NCI-H2107 (cell line): ENCODE data around the gene DPF1.

Source experiments
- DNase-seq: peaks from one replicate; lab custom pipeline; 2025; lab: John Stamatoyannopoulos, UW

The DPF1 gene

DNA sequence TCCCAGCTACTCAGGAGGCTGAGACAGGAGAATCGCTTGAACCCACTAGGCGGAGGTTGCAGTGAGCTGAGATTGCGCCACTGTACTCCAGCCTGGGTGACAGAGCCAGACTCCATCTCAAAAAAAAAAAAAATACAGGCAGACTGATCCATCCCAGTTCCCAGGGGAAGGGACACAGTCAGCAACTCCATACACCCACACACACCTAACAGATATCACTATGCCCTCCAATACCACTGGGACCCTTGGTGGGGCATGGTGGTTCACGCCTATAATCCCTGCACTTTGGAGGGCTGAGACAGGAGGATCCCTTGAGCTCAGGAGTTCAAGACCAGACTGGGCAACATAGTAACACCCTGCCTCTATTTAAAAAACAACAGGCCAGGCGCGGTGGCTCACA is 2.6 kb downstream of the DPF1 start:
- no peak for DNase-seq

DNA sequence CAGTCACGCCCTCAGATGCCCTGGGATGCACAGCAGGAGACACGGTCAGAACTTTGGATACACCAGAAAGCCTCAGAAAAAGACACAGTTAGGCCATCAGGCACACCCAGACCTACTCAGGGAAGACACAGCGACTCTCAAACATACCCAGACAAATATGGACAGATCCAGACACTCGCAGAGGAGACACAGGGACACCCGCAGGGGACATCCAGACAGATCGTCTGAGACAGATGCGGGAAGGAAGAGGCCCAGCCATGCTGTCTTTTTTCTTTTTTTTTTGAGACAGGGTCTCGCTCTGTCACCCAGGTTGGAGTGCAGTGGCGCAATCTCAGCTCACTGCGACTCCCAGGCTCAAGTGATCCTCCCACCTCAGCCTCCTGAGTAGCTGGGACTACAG is 4.8 kb downstream of the DPF1 start:
- no peak for DNase-seq

DNA sequence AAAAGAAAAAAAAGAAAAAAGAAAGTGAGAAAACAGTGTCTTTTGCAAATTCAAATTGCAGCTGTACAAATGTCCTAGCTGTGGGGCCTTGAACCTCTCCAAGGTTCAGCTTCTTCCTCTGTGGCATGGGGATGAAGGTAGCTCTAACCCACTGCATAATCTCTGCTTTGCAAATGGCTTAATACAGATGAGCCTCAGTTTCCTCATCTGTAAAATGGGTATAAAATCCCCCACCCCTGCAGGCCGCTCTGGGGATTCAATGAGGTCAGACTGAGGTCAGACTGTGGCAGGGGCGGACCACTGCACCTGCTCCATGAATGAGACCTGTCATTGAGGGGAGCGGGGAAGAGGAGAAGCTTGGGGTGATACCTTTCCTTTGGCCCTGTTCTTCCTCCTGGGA is 5.8 kb downstream of the DPF1 start:
- no peak for DNase-seq

DNA sequence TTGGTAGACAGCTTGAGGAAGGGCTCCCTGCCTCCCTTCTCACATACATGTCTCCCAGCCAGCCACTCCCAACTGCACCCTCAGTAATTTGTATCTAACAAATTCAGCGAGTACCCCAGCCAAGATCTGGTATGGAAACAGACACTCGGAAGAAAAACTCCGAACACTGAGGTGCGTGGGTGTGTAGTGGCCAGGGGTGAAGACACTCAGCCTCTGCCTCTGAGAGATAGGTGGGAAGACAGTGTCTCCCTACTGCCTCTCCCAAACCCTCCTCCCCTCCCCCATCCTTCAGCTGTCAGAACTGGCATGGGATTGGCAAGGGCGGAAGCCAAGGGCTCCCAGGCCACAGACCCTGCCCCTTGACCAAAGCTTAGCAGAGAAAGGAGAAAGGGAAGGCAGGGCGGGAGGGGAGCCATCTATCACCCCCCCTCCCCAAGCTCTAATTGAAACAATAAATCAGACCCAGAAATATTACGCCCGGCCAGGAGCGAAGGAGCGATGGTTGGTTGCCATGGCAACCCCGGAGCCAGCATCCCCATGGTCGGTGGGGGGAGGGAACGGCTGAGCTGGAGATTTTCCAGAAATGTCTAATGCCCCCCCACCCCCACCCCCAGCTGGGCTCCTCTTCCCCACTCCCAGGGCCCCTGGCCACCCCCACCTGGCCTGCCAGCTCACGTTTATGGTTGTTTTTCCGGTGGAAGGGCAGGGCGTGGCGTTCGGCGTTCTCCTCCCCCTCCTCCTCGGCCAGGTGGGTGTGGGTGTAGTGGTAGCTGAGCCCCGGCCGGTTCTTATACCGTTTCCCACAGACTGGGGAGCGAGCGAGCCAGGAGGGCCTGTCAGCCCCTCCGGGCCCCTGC is 7.0 kb downstream of the DPF1 start:
- DNase-seq = no peak

GRCh38 chr19:38213911-38214625 is 10.0 kb downstream of the DPF1 start:
- no peak for DNase-seq

GRCh38 chr19:38213469-38213868 is 10.6 kb downstream of the DPF1 start:
- no peak for DNase-seq

DNA sequence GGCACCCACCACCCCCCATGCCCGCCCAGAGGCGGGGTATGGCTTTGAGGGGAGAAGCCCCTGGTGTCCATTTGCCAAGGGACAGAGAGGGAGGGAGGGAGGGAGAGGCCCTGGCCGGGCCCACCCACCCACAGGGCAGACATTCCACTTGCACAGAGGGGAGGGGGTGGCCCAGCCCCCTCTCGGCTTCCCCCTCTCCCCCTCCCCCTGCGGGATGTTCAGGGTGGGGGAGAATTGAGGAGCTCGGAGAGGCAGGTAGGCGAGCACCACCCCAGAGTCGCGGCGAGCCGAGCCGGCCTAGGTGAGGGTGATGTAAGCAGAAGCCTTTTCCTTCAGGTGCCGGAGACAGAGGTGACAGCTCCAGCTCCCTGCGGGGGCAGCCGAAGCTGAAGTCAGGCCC is 12.3 kb downstream of the DPF1 start:
- DNase-seq = no peak

DNA sequence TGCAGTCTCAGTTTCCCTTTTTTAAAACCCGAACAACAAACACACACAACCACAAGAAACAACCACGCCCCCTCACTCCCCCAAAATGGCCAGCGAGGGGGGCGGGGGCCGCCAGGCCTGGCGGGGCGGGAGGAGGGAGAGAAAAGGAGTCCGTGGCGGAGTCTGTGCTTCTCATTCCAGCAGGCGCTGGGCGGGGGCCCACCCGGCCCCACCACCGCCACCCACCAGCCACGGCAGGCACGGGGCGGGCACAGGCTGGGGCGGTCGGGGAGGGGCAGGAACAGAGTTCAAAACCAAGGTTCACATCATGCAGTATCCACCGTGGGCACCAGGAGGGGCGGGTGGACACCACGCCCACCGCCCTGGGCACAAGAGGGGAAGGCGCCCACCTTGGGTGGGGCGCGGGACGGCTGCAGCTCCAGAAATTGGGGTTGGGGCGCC is 12.9 kb downstream of the DPF1 start:
- DNase-seq = no peak

DNA sequence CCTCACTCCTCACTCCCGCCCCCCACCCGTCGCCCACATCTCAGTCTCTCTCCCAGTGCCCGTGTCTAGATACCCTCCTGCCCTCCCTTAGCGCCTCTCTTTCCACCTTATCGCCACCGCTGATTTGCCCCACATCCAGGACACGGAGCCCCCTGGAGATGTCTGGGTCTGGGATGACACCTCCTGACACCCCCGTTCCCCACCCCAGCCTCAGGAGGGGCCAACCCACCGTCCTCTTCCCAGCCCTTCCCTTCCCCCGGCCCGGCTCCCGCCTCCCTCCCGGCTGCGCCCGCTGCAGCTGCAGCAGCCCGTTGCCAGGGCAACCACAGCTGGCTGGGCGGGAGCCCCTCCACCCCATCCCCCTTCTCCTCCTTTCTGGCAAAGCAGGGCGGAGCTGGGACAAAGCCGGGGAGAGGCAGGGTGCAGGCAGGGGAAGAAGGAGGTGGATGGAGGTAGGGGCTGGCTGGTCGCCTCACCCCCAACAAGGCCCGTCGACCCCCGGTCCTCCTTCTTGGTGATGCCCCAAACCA is 13.5 kb downstream of the DPF1 start:
- no peak for DNase-seq

DNA sequence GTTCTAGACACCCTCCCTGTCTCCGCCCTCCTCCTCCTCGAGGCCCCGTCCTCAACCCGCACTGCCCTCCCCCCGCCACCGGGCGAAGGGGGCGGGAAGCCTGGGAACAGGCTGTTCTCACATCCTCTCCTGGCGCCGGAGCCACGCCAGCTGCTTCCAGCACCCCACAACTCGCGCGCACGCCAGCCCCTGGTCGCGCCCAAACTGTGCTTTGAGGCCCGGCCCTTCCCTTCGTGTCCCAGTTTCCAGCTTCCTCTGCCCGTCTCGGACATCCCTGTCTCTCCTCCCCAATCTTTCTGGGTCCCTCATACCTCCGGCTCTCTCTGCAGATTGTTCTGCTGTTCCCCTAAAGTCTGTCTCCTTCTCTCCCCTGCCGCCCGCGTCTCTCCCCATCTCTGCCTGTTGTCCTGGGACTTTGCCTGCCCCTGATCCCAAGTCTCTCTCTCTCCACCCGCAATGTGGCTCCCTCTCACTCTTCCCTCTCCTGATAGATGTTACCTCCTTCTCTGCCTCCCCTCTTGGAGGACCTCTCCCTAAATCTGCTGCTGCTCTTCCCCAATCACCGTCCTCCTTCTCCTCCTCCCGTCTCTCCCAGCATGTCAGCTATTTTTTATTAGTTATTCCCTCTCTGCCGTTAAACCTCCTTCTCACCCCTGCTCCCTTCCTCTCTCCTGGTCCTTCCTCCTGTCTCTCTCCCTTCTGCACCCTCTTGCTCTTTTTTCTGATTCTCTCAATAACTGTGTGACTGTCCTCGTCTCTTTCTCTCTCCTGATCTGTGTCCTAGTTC is 14.2 kb downstream of the DPF1 start:
- no peak for DNase-seq

- DNase-seq = no peak
These were observed 14.9 kb downstream of the DPF1 start for GRCh38 chr19:38209152-38209551.

- DNase-seq = no peak
These were observed 15.5 kb downstream of the DPF1 start for GRCh38 chr19:38208571-38208970.

DNA sequence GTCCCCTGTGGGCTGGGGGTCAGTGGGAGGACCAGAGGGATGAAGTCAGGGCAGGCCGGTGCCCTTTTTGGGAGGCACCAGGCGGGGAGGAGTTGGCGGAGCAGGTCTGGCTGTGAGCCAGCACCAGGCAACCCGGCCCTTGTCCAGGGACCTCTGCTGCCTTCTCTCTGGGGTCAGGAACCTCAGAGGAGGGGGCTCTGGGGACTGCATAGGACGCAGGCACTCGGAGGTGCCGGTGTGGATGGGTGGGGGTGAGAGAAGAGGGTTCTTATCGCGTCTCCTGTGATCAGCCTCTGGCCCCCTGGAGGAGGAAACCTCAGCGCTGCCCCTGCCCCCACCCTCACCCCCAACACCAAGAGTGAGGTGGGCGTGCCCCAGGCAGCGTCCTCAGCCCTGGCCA is 16.5 kb downstream of the DPF1 start:
- DNase-seq = no peak

GRCh38 chr19:38206928-38207327 is 17.1 kb downstream of the DPF1 start:
- no peak for DNase-seq

DNA sequence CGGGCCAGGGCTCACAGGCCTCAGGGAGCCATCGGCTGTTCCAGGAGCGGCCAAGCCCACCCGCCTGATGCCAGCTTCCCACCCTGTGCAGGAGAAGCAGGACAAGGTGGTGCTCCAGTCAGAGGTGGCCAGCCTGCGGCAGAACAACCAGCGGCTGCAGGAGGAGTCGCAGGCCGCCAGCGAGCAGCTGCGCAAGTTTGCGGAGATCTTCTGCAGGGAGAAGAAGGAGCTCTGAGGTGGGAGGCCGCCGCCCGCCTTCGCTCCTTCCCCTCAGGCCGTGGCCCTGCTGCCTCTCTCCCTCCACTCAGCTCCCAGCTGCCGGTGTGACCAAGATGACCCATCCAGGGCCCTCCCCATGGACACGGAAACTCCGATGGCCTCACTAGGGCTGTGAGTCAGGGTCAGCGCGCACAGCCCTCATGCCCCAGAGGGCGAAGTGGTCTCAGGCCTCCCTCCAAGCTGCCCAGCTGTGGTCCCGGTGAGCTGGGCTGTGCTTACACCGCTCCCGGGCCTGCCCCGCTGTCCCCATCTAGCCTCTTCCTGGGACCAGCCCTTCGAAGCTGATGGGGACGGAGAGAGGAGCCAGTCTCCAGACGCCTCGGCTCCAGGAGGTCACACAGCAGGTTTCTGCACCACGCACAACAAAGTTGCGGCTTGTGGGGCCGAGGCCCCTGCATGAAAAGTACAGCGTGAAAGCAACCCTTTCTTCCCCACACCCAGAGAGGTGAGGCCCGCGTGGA is 17.8 kb downstream of the DPF1 start:
- no peak for DNase-seq

- no peak for DNase-seq
These were observed 19.3 kb downstream of the DPF1 start for GRCh38 chr19:38204728-38205127.

DNA sequence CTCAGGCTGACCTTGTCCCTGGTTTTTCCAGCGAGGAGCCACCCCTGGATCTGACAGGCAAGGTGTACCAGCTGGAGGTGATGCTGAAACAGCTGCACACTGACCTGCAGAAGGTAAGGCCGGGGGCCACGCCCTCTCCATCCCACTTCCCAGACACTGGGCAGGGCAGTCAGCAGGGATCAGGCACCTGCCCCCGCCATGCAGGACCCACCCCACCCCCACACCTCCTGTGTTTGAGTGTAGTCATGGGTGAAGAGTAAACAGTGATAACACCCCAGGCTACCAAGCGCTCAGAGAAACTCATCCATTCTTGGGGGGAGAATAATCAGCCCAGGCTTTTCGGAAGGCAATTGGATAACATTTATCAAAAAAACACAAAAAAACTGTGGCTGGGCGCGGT is 19.9 kb downstream of the DPF1 start:
- no peak for DNase-seq

DNA sequence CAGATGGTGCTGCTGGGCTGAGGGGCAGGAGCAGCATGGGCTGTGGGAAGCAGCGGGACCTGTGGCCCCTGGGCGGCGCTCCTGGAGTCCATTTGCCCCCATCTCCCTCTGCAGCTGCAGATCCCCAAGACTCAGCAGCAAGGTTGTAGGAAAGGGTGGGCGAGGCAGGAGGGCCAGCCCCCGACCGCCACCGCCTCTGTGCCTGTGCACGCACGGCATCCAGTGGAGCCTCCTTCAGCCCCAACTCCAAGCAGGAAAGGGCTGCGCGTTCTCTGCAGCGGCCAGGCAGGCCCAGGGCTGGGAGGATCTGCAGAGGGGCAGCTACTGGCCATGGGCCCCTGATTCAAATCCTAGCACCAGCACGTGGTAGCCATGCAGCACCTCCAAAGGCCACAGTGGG is 20.8 kb downstream of the DPF1 start:
- DNase-seq = no peak

GRCh38 chr19:38202504-38202903 is 21.5 kb downstream of the DPF1 start:
- no peak for DNase-seq

DNA sequence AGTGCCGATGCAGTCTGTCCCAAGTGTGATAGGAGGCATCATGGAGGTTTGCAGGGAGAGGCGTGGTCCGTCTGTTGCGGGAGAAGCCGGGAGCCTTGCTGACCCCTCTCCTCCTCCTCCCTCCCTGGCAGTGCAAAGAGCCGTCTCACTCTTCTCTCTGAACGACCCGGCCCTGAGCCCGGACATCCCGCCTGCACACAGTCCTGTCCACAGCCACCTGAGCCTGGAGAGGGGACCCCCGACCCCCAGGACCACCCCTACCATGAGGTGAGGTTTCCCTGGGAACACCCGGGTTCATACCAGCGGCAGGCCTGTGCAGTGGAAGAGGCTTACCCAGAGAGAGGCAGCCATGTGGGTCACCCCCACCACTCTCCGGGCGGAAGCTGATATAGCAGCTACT is 22.3 kb downstream of the DPF1 start:
- DNase-seq = no peak

DNA sequence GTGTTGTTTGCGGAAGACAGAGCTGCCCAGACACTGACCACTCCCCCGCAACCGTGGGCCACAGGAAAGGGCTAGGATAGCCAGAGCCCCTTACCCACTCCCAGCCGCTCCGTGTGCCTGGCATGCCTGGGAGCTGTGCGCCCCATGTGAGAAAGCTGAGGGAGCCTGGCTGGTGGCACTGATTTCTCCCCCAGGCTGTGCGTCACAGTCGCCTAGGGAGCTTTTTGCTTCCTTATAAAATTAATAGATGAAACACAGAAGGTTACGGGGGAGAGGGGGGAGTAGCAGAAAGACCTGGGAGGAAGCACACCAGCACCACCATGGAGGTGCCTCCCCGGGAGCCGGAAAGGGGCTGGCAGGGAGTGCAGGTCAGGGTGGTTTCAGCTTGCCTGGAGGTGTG is 24.7 kb downstream of the DPF1 start:
- no peak for DNase-seq
